HepG2 (cell line): ENCODE data around the gene RANBP3. TPM values are rescaled to one million over a fixed set of nuclear protein-coding genes. Genes with fewer than 3 reads are reported as not detected.

ENCODE experiments used
- FOXK2 ChIP-seq: fragments of 450-650 bp; IDR thresholded peaks from 2 replicates; pipeline ENCODE4 v1.6.1; 2016
- SPEN ChIP-seq: sonication (generic); formaldehyde crosslinking; IDR thresholded peaks from 2 replicates; pipeline ENCODE4 v1.5.1; 2020; ENCODE audit warnings: low read depth, mild to moderate bottlenecking, missing genetic modification reagents
- STAT5B ChIP-seq: sonication (generic); formaldehyde crosslinking; IDR thresholded peaks from 2 replicates; pipeline ENCODE4 v1.4.0; 2020; ENCODE audit warnings: missing genetic modification reagents
- ZNF678 ChIP-seq: sonication (generic); formaldehyde crosslinking; IDR thresholded peaks from 2 replicates; pipeline ENCODE4 v1.4.0; 2020; ENCODE audit warnings: mild to moderate bottlenecking, missing genetic modification reagents
- ZNF746 ChIP-seq: sonication (generic); formaldehyde crosslinking; IDR thresholded peaks from 2 replicates; pipeline ENCODE4 v1.8.0; 2022; ENCODE audit warnings: mild to moderate bottlenecking, missing genetic modification reagents
- ZNF788 ChIP-seq: sonication (generic); formaldehyde crosslinking; IDR thresholded peaks from 2 replicates; pipeline ENCODE4 v1.5.0; 2020; ENCODE audit warnings: mild to moderate bottlenecking, missing genetic modification reagents, borderline replicate concordance
- polyA plus RNA-seq, 8 experiments: library from polyadenylated mRNA; depleted of rRNA in 3 of 8; stranded (reverse) in 7 of 8; unstranded in 1 of 8; fragments of >200 nt; fragmentation: Illumina TruSeq in 4 of 8; extraction: Trizol in 4 of 8; gene quantifications; 2 replicates each; pipeline versions ENCODE4 v1.2.1 to v1.2.3, GENCODE V29; 2011 to 2016; ENCODE audit warnings: low read depth in 4 of 8, missing spikeins in 1 of 8, mixed read lengths in 1 of 8; ENCODE audit not compliant: insufficient read depth in 1 of 8
- total RNA-seq, 5 experiments: library from RNA; depleted of rRNA; stranded (reverse); fragments of >200 nt; fragmentation: Illumina TruSeq; extraction: Trizol; gene quantifications; 2 replicates each; pipeline ENCODE4 v1.2.3, GENCODE V29; 2016; ENCODE audit warnings: low read depth in 1 of 5
- TF ChIP-seq, protein P1 (sequence below): sonication (generic); formaldehyde crosslinking; IDR thresholded peaks from 2 replicates; pipeline ENCODE4 v1.5.0; 2020; ENCODE audit warnings: mild to moderate bottlenecking, missing genetic modification reagents
- TF ChIP-seq, protein P2 (sequence below): sonication (generic); formaldehyde crosslinking; IDR thresholded peaks from 2 replicates; pipeline ENCODE4 v1.4.0; 2020; ENCODE audit warnings: missing genetic modification reagents, mild to moderate bottlenecking, borderline replicate concordance
- TF ChIP-seq, protein P3 (sequence below): sonication (generic); formaldehyde crosslinking; IDR thresholded peaks from 2 replicates; pipeline ENCODE4 v1.4.0; 2020; ENCODE audit warnings: mild to moderate bottlenecking, missing genetic modification reagents
- TF ChIP-seq, protein P4 (sequence below): sonication (generic); formaldehyde crosslinking; IDR thresholded peaks from 2 replicates; pipeline ENCODE4; 2020; ENCODE audit warnings: missing genetic modification reagents, mild to moderate bottlenecking, borderline replicate concordance
- TF ChIP-seq, protein P5 (sequence below): IDR thresholded peaks from 2 replicates; pipeline ENCODE4 v1.6.1; 2012; ENCODE audit warnings: inconsistent platforms
- TF ChIP-seq, protein P6 (sequence below): sonication (generic); formaldehyde crosslinking; IDR thresholded peaks from 2 replicates; pipeline ENCODE4 v1.4.0; 2020; ENCODE audit warnings: mild to moderate bottlenecking, low read depth, missing genetic modification reagents

The RANBP3 gene
- total and polyA plus RNA-seq, 2 of the 13 experiments (the other 11 are each of a cell fraction or from before 2014, with no cell fraction given), result 39.5 to 149 TPM

DNA sequence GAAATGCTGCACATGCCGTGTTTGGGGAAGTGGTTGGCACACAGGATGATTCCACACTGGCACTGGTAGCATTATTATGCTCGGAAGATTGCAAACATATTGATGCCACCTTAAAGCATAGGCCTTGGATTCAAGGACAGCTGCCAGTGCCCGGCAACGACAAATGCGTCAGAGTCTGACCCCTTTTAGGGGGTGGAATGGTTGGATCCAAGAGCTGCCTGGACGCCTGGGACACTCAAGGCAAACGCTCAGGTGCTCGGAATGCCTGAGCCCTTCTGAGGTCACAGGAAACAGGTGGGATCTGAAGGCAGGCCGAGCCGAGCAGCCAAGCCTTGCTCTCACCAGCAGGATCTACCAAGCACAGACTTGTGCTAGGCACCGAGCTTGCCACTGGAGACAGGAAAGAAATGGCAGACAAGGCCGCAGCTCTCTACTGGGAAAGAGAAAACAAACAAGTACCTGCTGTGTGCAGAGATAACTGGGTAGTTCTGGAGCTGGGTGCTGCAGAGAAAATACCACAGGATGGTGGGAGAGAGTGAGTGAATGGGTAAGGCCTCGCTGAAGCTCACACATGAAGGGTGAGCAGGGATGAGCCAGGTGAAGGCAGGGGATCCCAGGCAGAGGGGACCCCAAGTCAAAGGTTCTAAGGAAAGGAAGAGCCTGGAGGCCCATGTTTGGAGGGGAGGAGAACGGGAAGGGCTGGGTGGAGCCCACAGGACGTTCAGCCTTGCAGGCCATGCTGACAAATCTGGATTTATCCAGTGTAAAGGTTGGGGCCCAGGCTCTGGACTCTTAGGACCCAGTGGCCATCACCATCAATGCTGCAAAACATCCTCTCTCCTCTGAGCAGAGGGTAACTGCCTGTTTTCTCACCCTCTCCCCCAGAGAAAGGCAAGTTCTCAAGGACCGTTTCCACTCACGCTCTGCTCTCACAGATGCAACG, 9.2 kb downstream of the RANBP3 start (continued):
- TF ChIP-seq, protein P1, sequence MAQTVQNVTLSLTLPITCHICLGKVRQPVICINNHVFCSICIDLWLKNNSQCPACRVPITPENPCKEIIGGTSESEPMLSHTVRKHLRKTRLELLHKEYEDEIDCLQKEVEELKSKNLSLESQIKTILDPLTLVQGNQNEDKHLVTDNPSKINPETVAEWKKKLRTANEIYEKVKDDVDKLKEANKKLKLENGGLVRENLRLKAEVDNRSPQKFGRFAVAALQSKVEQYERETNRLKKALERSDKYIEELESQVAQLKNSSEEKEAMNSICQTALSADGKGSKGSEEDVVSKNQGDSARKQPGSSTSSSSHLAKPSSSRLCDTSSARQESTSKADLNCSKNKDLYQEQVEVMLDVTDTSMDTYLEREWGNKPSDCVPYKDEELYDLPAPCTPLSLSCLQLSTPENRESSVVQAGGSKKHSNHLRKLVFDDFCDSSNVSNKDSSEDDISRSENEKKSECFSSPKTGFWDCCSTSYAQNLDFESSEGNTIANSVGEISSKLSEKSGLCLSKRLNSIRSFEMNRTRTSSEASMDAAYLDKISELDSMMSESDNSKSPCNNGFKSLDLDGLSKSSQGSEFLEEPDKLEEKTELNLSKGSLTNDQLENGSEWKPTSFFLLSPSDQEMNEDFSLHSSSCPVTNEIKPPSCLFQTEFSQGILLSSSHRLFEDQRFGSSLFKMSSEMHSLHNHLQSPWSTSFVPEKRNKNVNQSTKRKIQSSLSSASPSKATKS (CRISPR knock-in tag), result no peak
- TF ChIP-seq ZNF678 (CRISPR knock-in tag) (0 out of 2 replicates have a peak, but pooled peaks have one; percentile 49), STAT5B (CRISPR knock-in tag) (no peak), ZNF788 (CRISPR knock-in tag) (peak; percentile 33; the same call in 1 of the 2 replicates), FOXK2 (no peak), SPEN (0 out of 2 replicates have a peak, but pooled peaks have one; percentile 6), ZNF746 (CRISPR knock-in tag) (no peak)
- TF ChIP-seq, protein P2, sequence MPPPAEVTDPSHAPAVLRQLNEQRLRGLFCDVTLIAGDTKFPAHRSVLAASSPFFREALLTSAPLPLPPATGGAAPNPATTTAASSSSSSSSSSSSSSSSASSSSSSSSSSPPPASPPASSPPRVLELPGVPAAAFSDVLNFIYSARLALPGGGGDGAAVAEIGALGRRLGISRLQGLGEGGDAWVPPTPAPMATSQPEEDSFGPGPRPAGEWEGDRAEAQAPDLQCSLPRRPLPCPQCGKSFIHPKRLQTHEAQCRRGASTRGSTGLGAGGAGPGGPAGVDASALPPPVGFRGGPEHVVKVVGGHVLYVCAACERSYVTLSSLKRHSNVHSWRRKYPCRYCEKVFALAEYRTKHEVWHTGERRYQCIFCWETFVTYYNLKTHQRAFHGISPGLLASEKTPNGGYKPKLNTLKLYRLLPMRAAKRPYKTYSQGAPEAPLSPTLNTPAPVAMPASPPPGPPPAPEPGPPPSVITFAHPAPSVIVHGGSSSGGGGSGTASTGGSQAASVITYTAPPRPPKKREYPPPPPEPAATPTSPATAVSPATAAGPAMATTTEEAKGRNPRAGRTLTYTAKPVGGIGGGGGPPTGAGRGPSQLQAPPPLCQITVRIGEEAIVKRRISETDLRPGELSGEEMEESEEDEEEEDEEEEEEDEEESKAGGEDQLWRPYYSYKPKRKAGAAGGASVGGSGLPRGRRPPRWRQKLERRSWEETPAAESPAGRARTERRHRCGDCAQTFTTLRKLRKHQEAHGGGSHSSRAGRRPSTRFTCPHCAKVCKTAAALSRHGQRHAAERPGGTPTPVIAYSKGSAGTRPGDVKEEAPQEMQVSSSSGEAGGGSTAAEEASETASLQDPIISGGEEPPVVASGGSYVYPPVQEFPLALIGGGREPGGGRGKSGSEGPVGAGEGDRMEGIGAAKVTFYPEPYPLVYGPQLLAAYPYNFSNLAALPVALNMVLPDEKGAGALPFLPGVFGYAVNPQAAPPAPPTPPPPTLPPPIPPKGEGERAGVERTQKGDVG, result peak; percentile 82; the same call in 1 of the 2 replicates
- TF ChIP-seq, protein P3, sequence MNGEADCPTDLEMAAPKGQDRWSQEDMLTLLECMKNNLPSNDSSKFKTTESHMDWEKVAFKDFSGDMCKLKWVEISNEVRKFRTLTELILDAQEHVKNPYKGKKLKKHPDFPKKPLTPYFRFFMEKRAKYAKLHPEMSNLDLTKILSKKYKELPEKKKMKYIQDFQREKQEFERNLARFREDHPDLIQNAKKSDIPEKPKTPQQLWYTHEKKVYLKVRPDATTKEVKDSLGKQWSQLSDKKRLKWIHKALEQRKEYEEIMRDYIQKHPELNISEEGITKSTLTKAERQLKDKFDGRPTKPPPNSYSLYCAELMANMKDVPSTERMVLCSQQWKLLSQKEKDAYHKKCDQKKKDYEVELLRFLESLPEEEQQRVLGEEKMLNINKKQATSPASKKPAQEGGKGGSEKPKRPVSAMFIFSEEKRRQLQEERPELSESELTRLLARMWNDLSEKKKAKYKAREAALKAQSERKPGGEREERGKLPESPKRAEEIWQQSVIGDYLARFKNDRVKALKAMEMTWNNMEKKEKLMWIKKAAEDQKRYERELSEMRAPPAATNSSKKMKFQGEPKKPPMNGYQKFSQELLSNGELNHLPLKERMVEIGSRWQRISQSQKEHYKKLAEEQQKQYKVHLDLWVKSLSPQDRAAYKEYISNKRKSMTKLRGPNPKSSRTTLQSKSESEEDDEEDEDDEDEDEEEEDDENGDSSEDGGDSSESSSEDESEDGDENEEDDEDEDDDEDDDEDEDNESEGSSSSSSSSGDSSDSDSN (CRISPR knock-in tag), result peak; percentile 25
- TF ChIP-seq, protein P4, sequence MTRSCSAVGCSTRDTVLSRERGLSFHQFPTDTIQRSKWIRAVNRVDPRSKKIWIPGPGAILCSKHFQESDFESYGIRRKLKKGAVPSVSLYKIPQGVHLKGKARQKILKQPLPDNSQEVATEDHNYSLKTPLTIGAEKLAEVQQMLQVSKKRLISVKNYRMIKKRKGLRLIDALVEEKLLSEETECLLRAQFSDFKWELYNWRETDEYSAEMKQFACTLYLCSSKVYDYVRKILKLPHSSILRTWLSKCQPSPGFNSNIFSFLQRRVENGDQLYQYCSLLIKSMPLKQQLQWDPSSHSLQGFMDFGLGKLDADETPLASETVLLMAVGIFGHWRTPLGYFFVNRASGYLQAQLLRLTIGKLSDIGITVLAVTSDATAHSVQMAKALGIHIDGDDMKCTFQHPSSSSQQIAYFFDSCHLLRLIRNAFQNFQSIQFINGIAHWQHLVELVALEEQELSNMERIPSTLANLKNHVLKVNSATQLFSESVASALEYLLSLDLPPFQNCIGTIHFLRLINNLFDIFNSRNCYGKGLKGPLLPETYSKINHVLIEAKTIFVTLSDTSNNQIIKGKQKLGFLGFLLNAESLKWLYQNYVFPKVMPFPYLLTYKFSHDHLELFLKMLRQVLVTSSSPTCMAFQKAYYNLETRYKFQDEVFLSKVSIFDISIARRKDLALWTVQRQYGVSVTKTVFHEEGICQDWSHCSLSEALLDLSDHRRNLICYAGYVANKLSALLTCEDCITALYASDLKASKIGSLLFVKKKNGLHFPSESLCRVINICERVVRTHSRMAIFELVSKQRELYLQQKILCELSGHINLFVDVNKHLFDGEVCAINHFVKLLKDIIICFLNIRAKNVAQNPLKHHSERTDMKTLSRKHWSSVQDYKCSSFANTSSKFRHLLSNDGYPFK (CRISPR knock-in tag), result 0 out of 2 replicates have a peak, but pooled peaks have one; percentile 20
- TF ChIP-seq, protein P5, sequence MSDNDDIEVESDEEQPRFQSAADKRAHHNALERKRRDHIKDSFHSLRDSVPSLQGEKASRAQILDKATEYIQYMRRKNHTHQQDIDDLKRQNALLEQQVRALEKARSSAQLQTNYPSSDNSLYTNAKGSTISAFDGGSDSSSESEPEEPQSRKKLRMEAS, result no peak
- TF ChIP-seq, protein P6, sequence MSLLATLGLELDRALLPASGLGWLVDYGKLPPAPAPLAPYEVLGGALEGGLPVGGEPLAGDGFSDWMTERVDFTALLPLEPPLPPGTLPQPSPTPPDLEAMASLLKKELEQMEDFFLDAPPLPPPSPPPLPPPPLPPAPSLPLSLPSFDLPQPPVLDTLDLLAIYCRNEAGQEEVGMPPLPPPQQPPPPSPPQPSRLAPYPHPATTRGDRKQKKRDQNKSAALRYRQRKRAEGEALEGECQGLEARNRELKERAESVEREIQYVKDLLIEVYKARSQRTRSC, result 0 out of 2 replicates have a peak, but pooled peaks have one; percentile 49
